MM.1S (cell line): ENCODE measurements around the gene ESM1.

Experiments used
- DNase-seq: peaks from one replicate; pipeline ENCODE4 v3.0.0-alpha.2; 2015
- H2AFZ ChIP-seq: fragments of 300-600 bp; sonication (generic); 2 replicates; pipeline ENCODE4 v1.6.0; 2016; ENCODE audit warnings: antibody characterized with exemption, low read length
- H3F3A ChIP-seq: fragments of 300-600 bp; sonication (generic); 2 replicates; pipeline ENCODE4 v1.6.1; 2016; ENCODE audit warnings: mild to moderate bottlenecking, antibody characterized with exemption, low read length, moderate library complexity, mixed read lengths; ENCODE audit not compliant: insufficient read depth
- H3K27ac ChIP-seq: fragments of 300-600 bp; sonication (generic); 2 replicates; pipeline ENCODE4 v1.5.1; 2016; ENCODE audit warnings: mild to moderate bottlenecking, low read length
- H3K27me3 ChIP-seq: fragments of 300-600 bp; sonication (generic); replicated peaks from 2 replicates; pipeline ENCODE4 v1.6.0; 2016; ENCODE audit warnings: low read length; ENCODE audit not compliant: insufficient read depth
- H3K36me3 ChIP-seq: fragments of 300-600 bp; sonication (generic); replicated peaks from 2 replicates; pipeline ENCODE4 v1.6.1; 2016; ENCODE audit warnings: mild to moderate bottlenecking, low read length, mixed read lengths; ENCODE audit not compliant: insufficient read depth
- H3K4me1 ChIP-seq: fragments of 300-600 bp; sonication (generic); 2 replicates; pipeline ENCODE4 v1.6.1; 2016; ENCODE audit warnings: low read length, mixed read lengths
- H3K4me2 ChIP-seq: fragments of 300-600 bp; sonication (generic); 2 replicates; pipeline ENCODE4 v1.6.0; 2016; ENCODE audit warnings: low read depth, low read length
- H3K4me3 ChIP-seq: fragments of 300-600 bp; sonication (generic); 2 replicates; pipeline ENCODE4 v1.5.1; 2016; ENCODE audit warnings: low read length, mixed read lengths
- H3K79me2 ChIP-seq: fragments of 300-600 bp; sonication (generic); 2 replicates; pipeline ENCODE4 v1.6.1; 2016; ENCODE audit warnings: mixed run types, low read length, mixed read lengths
- H3K9ac ChIP-seq: fragments of 300-600 bp; sonication (generic); 2 replicates; pipeline ENCODE4 v1.6.1; 2016; ENCODE audit warnings: low read length, mixed read lengths
- H3K9me2 ChIP-seq: fragments of 300-600 bp; sonication (generic); replicated peaks from 2 replicates; pipeline ENCODE4 v1.6.1; 2016; ENCODE audit warnings: mild to moderate bottlenecking, low read length, mixed read lengths; ENCODE audit not compliant: insufficient read depth
- H3K9me3 ChIP-seq: fragments of 300-600 bp; sonication (generic); replicated peaks from 2 replicates; pipeline ENCODE4 v1.6.1; 2016; ENCODE audit warnings: mild to moderate bottlenecking, low read length, mixed read lengths; ENCODE audit not compliant: insufficient read depth
- H4K20me1 ChIP-seq: fragments of 300-600 bp; sonication (generic); 2 replicates; pipeline ENCODE4 v1.6.1; 2016; ENCODE audit warnings: mild to moderate bottlenecking, low read length, moderate library complexity, mixed read lengths; ENCODE audit not compliant: insufficient read depth
- EZH2 ChIP-seq: fragments of 300-600 bp; sonication (generic); optimal IDR thresholded peaks from 2 replicates; pipeline ENCODE3; 2017; ENCODE audit warnings: low read depth, mild to moderate bottlenecking, antibody characterized with exemption, low read length, mixed read lengths
- EZH2phosphoT487 ChIP-seq: fragments of 300-600 bp; sonication (generic); IDR thresholded peaks from 2 replicates; pipeline ENCODE4 v1.6.1; 2018; ENCODE audit warnings: antibody characterized with exemption, low read length
- TF ChIP-seq, protein P1 (sequence below): fragments of 300-600 bp; sonication (generic); IDR thresholded peaks from 2 replicates; pipeline ENCODE4 v1.5.1; 2016; ENCODE audit warnings: antibody characterized with exemption, low read length, mixed read lengths

ESM1 gene

GRCh38 chr5:54991416-54991815 lies 6.0 kb upstream of the ESM1 start:
- no peak for DNase-seq
- Histone ChIP-seq H3K36me3 (no peaks in the 10 kb centered on the region), H3K27ac (no peak overlapping the region), H4K20me1 (no peaks in the 10 kb centered on the region), H3K4me1 (no peaks in the 10 kb centered on the region), H3K4me2 (no peak overlapping the region), H2AFZ (no peak overlapping the region), H3K4me3 (no peak overlapping the region), H3F3A (no peaks in the 10 kb centered on the region), H3K27me3 (no peaks in the 10 kb centered on the region), H3K9me2 (no peaks in the 10 kb centered on the region), H3K79me2 (no peaks in the 10 kb centered on the region), H3K9ac (no peak overlapping the region), H3K9me3 (no peaks in the 10 kb centered on the region)
- TF ChIP-seq, protein P1, sequence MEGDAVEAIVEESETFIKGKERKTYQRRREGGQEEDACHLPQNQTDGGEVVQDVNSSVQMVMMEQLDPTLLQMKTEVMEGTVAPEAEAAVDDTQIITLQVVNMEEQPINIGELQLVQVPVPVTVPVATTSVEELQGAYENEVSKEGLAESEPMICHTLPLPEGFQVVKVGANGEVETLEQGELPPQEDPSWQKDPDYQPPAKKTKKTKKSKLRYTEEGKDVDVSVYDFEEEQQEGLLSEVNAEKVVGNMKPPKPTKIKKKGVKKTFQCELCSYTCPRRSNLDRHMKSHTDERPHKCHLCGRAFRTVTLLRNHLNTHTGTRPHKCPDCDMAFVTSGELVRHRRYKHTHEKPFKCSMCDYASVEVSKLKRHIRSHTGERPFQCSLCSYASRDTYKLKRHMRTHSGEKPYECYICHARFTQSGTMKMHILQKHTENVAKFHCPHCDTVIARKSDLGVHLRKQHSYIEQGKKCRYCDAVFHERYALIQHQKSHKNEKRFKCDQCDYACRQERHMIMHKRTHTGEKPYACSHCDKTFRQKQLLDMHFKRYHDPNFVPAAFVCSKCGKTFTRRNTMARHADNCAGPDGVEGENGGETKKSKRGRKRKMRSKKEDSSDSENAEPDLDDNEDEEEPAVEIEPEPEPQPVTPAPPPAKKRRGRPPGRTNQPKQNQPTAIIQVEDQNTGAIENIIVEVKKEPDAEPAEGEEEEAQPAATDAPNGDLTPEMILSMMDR: no peak
- no peak for TF ChIP-seq EZH2phosphoT487
- no peak for TF ChIP-seq EZH2

DNA sequence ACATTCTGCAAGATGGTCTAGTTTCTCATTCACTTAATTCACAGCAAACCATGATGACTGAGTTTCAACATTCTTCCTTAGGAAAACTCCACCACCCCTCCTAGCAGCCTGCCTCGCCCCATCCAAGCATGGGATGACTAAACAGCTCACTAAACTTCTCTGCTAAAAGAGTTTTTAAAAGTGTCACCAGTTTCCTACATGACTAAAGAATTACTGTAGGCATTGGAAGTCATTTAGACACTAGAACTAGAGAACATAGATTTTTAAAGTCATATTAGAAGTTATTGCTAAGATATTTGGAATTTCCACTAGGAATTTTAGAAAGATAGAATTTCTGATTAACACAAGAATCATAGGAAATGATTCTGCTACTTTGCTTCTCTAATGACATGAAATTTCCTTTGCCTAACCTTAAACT lies 5.5 kb upstream of the ESM1 start:
- Histone ChIP-seq H3K9me2 (no peaks in the 10 kb centered on the region), H3K79me2 (no peaks in the 10 kb centered on the region), H2AFZ (no peak overlapping the region), H3K9me3 (no peaks in the 10 kb centered on the region), H3K27me3 (no peaks in the 10 kb centered on the region), H3K4me2 (no peak overlapping the region), H3K4me1 (no peaks in the 10 kb centered on the region), H3K36me3 (no peaks in the 10 kb centered on the region), H3K9ac (no peak overlapping the region), H3K4me3 (no peak overlapping the region), H3K27ac (no peak overlapping the region), H3F3A (no peaks in the 10 kb centered on the region), H4K20me1 (no peaks in the 10 kb centered on the region)
- TF ChIP-seq, protein P1: no peak
- no peak for TF ChIP-seq EZH2
- no peak for TF ChIP-seq EZH2phosphoT487
- DNase-seq: no peak

DNA sequence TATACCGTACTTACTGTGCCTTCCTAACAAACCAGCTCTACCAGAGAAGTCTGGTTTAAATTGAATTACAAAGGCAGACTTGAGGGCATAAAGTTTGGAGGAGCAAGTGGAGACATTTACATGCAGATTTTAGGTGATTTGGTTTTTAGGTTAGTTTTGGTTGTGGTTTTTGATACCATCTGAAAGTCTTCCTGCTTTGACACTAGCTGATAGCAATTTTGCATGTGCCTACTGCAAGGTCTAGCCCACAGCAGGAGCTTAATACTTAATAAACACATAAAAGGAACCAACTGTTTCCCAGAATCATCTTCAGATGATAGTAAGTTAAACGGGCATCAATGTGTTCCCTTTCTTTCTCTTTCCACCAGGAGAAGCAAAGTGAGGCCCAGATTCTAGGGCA lies 3.4 kb upstream of the ESM1 start:
- no peak for DNase-seq
- Histone ChIP-seq H3K9ac (no peak overlapping the region), H2AFZ (no peak overlapping the region), H3K27ac (no peak overlapping the region), H3F3A (no peaks in the 10 kb centered on the region), H3K4me3 (no peak overlapping the region), H3K9me3 (no peaks in the 10 kb centered on the region), H3K4me1 (no peaks in the 10 kb centered on the region), H3K79me2 (no peaks in the 10 kb centered on the region), H4K20me1 (no peaks in the 10 kb centered on the region), H3K9me2 (no peaks in the 10 kb centered on the region), H3K36me3 (no peaks in the 10 kb centered on the region), H3K27me3 (no peaks in the 10 kb centered on the region), H3K4me2 (no peak overlapping the region)
- TF ChIP-seq EZH2: no peak
- TF ChIP-seq, protein P1: no peak
- TF ChIP-seq EZH2phosphoT487: no peak
